Measurements from ENCODE around the gene ACRV1.

- TF ChIP-seq POLR2A (IDR thresholded peaks at IDR 0.05; ENCODE audit: insufficient read depth in 1 of 2, low read depth in 2 of 2, low read length in 2 of 2), result no peak
- TF ChIP-seq MATR3 (CRISPR knock-in tag; IDR thresholded peaks at IDR 0.05), result no peak
- no peak for TF ChIP-seq TAF1 (CRISPR knock-in tag; IDR thresholded peaks at IDR 0.05)
- TF ChIP-seq NFIB (CRISPR knock-in tag; IDR thresholded peaks at IDR 0.05; ENCODE audit: borderline replicate concordance), result no peak
- TF ChIP-seq MZF1 (CRISPR knock-in tag; IDR thresholded peaks at IDR 0.05; ENCODE audit: borderline replicate concordance), result no peak
- no peak for TF ChIP-seq JUN (CRISPR knock-in tag; IDR thresholded peaks at IDR 0.05)
- TF ChIP-seq HNRNPK (IDR thresholded peaks at IDR 0.05; ENCODE audit: low read depth, low read length, poor library complexity, severe bottlenecking), result no peak
- TF ChIP-seq CENPBD1 (CRISPR knock-in tag; IDR thresholded peaks at IDR 0.05; ENCODE audit: borderline replicate concordance, low read depth), result no peak
- TF ChIP-seq TP53 (CRISPR knock-in tag; conservative IDR thresholded peaks at IDR 0.05), result no peak
- no peak for TF ChIP-seq MIER3 (CRISPR knock-in tag; IDR thresholded peaks at IDR 0.05; ENCODE audit: borderline replicate concordance)
- no peak for TF ChIP-seq CTCF (CRISPR knock-in tag; IDR thresholded peaks at IDR 0.05)
- TF ChIP-seq PLSCR1 (CRISPR knock-in tag; IDR thresholded peaks at IDR 0.05; ENCODE audit: borderline replicate concordance), result no peak
- TF ChIP-seq REST (IDR thresholded peaks at IDR 0.05; ENCODE audit: borderline replicate concordance in 1 of 2, low read depth in 1 of 2, low read length in 2 of 2), result no peak
- no peak for TF ChIP-seq STAG1 (CRISPR knock-in tag; IDR thresholded peaks at IDR 0.05)
Observed at GRCh38 chr11:125649465-125650166, 31.0 kb downstream of the ACRV1 start.

Data from HepG2 (cell line).